ENCODE data around the gene TMOD2.
"Not testable (repeated sequence)": the region's sequence is repeated elsewhere in the genome, so short reads cannot be mapped to it uniquely, and the experiment has no call there.

The TMOD2 gene

DNA sequence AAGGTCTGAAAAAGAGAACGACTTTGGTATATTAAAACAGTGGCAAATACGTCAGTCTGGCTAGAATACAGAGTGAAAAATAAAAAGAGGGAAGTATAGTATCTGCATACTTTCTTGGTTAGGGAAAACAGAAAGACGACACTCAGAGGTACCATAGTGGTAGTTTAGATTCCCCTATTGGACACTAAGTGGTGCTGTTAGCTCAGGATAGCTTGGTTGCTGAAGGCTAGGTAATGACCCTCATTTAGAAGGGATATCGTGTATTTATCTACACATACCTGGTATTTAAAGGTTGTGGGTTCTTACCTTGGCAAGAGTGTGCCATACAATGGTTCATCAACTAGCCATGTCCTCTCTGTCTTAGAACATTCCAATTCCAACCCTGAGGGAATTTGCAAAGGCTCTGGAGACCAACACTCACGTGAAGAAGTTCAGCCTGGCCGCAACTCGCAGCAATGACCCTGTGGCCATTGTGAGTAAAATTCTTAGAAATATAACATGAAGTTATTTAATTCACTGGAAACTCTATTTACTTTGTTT, 31.0 kb downstream of the TMOD2 start:
- H4K20me1 ChIP-seq, result no peaks in the 10 kb centered on the region
- H3K27me3 ChIP-seq, result no peaks in the 10 kb centered on the region
- no peak overlapping the region for H3K4me3 ChIP-seq
- no peak overlapping the region for H3K9ac ChIP-seq
- H3K27ac ChIP-seq, result no peak overlapping the region
- H3K36me3 ChIP-seq, result peaks cover 54 to 91% (median 68%) of the 10 kb centered on the region in 11 experiments
- peaks cover 10 to 48% (median 38%) of the 10 kb centered on the region in 11 experiments for H3K9me3 ChIP-seq (replicated peaks in 1 of 11)
- no peak overlapping the region for H3K4me2 ChIP-seq
- H3K4me1 ChIP-seq, result no peaks in the 10 kb centered on the region
- TF ChIP-seq Cebpa-rat (IDR thresholded peaks at IDR 0.05), result no peak

DNA sequence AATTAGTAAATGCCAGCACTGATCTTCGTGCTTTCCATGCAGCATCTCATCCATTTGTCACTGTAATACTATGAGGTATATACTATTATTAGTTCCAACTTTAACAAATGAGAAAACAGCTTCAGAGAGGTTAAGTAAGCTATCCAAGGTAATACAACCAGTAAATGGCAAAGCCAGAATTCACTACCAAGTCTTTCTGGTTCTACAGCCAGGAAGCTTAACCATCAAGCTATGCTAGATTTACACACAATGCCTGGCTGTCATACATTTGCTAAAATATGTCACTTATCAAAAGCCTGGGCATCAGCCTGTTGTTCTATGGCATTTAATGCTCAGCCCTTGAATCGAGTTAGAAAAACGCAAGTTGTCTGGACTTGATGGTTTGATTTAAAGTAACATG, 32.6 kb downstream of the TMOD2 start:
- TF ChIP-seq Cebpa-rat (IDR thresholded peaks at IDR 0.05), result no peak
- no peaks in the 10 kb centered on the region for H3K27me3 ChIP-seq
- H4K20me1 ChIP-seq, result no peaks in the 10 kb centered on the region

DNA sequence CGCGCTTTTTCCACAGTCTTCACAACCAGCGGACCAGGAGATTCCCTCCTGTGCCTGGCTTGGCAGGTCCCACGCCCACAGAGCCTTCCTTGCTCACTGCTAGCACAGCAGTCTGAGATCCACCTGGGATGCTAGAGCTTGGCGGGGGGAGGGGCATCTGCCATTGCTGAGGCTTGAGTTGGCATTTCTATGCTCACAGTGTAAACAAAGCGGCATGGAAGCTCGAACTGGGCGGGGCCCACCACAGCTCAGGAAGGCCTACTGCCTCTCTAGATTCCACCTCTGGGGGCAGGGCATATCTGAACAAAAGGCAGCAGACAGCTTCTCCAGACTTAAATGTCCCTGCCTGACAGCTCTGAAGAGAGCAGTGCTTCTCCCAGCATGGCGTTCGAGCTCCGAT, 35.7 kb downstream of the TMOD2 start:
- H4K20me1 ChIP-seq, H3K27me3 ChIP-seq, H3K4me3 ChIP-seq, H3K27ac ChIP-seq, H3K4me1 ChIP-seq, H3K9ac ChIP-seq, H3K4me2 ChIP-seq: not testable (repeated sequence)
- Histone ChIP-seq H3K36me3 (peaks cover 41 to 61% (median 54%) of the 10 kb centered on the region in 11 experiments), H3K9me3 (replicated peaks in 1 of 11) (peaks cover 10 to 61% (median 39%) of the 10 kb centered on the region in 11 experiments)

More for the DNA sequence above, 32.6 kb downstream of the TMOD2 start:
- H3K4me3 ChIP-seq, result no peak overlapping the region
- H3K9ac ChIP-seq, result no peak overlapping the region
- no peak overlapping the region for H3K27ac ChIP-seq
- H3K4me1 ChIP-seq, result no peaks in the 10 kb centered on the region
- H3K9me3 ChIP-seq (replicated peaks in 1 of 11), result peaks cover 10 to 59% (median 41%) of the 10 kb centered on the region in 11 experiments
- H3K4me2 ChIP-seq, result no peak overlapping the region
- peaks cover 57 to 90% (median 73%) of the 10 kb centered on the region in 11 experiments for H3K36me3 ChIP-seq

DNA sequence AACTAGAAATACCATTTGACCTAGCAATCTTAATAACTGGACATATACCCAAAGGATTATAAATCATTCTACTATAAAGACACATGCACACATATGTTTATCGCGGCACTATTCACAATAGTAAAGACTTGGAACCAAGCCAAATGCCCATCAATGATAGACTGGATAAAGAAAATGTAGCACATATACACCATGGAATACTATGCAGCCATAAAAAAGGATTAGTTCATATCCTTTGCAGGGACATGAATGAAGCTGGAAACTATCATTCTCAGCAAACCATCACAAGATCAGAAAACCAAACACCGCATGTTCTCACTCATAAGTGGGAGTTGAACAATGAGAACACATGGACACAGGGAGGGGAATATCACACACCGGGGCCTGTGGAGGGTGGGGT, 41.1 kb downstream of the TMOD2 start:
- H3K27me3 ChIP-seq, H3K4me3 ChIP-seq, H3K9ac ChIP-seq, H4K20me1 ChIP-seq, H3K4me2 ChIP-seq, H3K4me1 ChIP-seq, H3K27ac ChIP-seq: not testable (repeated sequence)
- H3K9me3 ChIP-seq (replicated peaks in 1 of 11), result peaks cover 0 to 15% (median 4%) of the 10 kb centered on the region in 11 experiments; a peak in 15 of 22 replicates
- H3K36me3 ChIP-seq, result peaks cover 2 to 22% (median 5%) of the 10 kb centered on the region in 11 experiments; a peak in 19 of 22 replicates

DNA sequence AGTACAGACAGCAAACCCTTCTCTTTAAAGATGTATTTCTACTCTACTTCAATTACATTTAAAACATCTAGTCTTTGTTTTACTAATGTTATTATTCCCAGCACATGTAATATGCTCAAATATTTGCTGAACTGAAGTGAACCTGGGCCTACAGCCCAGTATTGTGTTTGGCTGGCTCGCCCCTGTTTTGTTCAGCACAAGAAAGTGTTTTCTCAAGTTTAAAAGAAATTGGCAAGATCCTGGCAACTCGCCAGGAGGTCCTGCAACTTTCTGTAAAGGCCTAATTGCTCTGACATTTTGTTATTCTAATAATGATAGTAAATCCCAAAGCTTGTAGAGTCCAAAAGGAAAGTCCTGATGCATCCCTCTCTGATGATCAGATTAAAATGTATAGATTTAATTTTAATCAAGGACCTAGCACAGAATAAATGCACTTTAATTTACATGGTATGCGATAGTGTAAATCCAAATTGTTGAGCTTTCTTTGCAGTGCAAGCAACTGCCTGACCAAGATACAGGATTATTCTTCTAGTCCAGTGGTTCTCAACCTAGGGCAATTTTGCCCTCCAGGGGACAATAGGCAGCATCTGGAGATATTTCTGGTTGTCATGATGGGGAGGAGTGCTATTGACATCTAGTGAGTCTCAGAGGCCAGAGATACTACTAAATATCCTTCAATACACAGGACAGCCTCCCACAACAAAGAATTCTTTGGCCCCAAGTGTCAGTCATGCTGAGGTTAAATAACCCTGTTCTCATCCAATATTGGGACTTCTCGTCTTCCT, 42.3 kb downstream of the TMOD2 start:
- Histone ChIP-seq H3K27me3 (no peaks in the 10 kb centered on the region), H3K9ac (no peak overlapping the region), H4K20me1 (no peaks in the 10 kb centered on the region), H3K4me2 (no peak overlapping the region), H3K9me3 (replicated peaks in 1 of 11) (0 out of 22 replicates have a peak, but pooled peaks cover 0 to 5% (median 0%) of the 10 kb centered on the region in 11 experiments), H3K27ac (no peak overlapping the region), H3K4me3 (no peak overlapping the region), H3K4me1 (peaks cover 0 to 7% (median 5%) of the 10 kb centered on the region in 10 experiments; a peak in 7 of 20 replicates), H3K36me3 (peaks cover 0 to 28% (median 7%) of the 10 kb centered on the region in 11 experiments; a peak in 12 of 22 replicates)
- no peak for TF ChIP-seq Cebpa-rat (IDR thresholded peaks at IDR 0.05)

DNA sequence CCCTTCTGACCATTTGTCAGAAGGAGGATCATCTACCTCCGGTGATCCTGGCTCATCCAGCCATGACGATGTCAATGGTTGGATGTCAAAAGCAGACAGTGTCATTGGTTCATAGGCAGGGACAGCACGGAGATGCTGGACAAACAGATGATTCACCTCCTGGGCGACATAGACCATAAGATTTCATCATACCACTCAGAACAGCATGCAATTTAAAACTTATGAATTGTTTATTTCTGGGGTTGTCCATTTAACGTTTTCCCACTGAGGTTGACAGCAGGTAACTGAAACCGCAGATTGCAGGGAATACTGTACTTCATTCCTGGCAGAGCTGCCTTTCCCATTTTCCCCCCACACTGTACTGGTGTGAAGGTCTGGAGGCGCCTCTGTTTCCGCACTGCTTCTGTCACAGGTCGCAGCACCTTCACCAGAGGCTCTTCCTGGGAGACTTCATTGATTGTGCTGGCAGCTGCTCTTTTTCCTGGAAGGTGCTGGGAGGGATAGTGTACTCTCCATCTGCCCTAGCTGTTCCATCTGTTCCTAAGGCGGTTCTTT, 45.5 kb downstream of the TMOD2 start:
- no peak overlapping the region for H3K4me3 ChIP-seq
- H3K4me1 ChIP-seq, result peaks cover 0 to 14% (median 8%) of the 10 kb centered on the region in 10 experiments; a peak in 7 of 20 replicates
- no peak overlapping the region for H3K4me2 ChIP-seq
- H4K20me1 ChIP-seq, result no peaks in the 10 kb centered on the region
- H3K9ac ChIP-seq, result no peak overlapping the region
- TF ChIP-seq Cebpa-rat (IDR thresholded peaks at IDR 0.05), result no peak
- no peak overlapping the region for H3K27ac ChIP-seq
- peaks cover 0 to 58% (median 18%) of the 10 kb centered on the region in 11 experiments; a peak in 15 of 22 replicates for H3K36me3 ChIP-seq
- H3K27me3 ChIP-seq, result no peaks in the 10 kb centered on the region
- H3K9me3 ChIP-seq (replicated peaks in 1 of 11), result 0 out of 22 replicates have a peak, but pooled peaks cover 0 to under 1% (median 0%) of the 10 kb centered on the region in 11 experiments

DNA sequence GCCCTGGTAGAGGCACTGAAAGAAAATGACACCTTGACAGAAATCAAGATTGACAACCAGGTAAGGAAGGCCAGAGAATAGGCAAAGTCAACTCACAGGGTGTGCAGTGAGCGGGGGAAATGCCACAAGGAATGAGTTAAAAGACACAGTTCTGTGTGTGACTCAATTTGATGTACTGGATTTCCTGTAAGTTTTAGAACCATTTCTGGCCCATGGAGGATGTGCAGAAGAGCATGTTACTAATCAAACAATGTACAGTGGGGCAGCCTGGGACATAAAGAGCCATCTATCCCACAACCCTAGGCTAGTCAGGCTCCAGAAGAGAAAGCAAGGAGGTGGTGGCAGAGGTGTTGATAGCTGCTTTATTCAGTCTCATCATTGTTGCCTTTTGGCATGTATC, 46.9 kb downstream of the TMOD2 start:
- no peak overlapping the region for H3K4me2 ChIP-seq
- no peaks in the 10 kb centered on the region for H3K9me3 ChIP-seq (replicated peaks in 1 of 11)
- H3K9ac ChIP-seq, result no peak overlapping the region
- no peaks in the 10 kb centered on the region for H3K27me3 ChIP-seq
- H3K27ac ChIP-seq, result no peak overlapping the region
- H3K4me3 ChIP-seq, result no peak overlapping the region
- no peaks in the 10 kb centered on the region for H4K20me1 ChIP-seq
- peaks cover 0 to 14% (median 8%) of the 10 kb centered on the region in 10 experiments; a peak in 7 of 20 replicates for H3K4me1 ChIP-seq
- H3K36me3 ChIP-seq, result peaks cover 0 to 66% (median 21%) of the 10 kb centered on the region in 11 experiments; a peak in 16 of 22 replicates
- no peak for TF ChIP-seq Cebpa-rat (IDR thresholded peaks at IDR 0.05)

DNA sequence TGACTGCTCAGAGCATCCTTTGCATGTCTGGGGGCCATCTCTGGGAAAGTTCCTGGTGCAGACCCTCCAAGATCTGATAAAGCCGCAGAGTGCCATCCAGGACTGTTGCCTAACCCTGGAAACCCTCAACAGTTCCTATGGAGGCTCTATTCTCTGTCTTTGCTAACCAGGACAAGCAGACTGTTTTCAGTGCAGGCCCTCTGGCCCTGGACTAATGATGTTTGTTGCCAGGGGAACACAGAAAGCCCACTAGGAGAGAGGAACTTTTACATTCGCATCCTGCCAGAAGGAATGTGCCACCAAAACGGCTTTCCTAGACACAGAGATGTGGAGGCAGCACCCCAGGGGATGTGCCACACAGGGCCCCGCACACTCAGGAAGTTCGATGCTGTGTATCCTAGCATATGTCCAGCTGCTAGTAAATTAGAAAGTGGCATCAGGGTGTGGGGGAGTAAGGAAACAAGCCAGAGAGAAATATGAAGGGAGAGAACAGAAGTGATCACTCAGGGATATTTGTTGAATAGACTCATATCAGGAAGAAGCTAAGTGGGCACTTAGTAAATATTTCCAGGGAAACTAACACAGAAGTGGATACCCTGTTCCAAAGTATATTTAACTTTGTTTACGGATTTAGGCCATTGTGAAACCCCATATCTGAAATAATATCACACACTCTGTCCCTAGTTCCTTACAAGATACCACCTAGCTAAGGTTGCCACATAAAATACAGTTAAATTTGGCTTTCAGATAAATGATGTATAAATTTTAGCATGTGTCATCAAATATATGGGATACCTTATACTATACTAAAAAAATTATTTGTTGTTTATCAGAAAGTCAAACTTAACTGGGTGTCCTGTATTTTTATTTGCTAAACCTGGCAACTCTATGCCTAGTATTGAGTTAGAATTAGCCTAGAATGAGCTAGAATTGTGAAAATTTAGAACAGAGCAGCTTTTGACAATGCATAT, 48.2 kb downstream of the TMOD2 start:
- H3K27me3 ChIP-seq, result no peaks in the 10 kb centered on the region
- no peak overlapping the region for H3K27ac ChIP-seq
- H3K9me3 ChIP-seq (replicated peaks in 1 of 11), result no peaks in the 10 kb centered on the region
- peaks cover 0 to 77% (median 24%) of the 10 kb centered on the region in 11 experiments; a peak in 17 of 22 replicates for H3K36me3 ChIP-seq
- H3K4me1 ChIP-seq, result peaks cover 0 to 14% (median 8%) of the 10 kb centered on the region in 10 experiments; a peak in 7 of 20 replicates
- no peak for TF ChIP-seq Cebpa-rat (IDR thresholded peaks at IDR 0.05)
- H4K20me1 ChIP-seq, result no peaks in the 10 kb centered on the region
- no peak overlapping the region for H3K4me3 ChIP-seq
- H3K4me2 ChIP-seq, result no peak overlapping the region
- no peak overlapping the region for H3K9ac ChIP-seq

Measured in BLaER1 treated with 17β-estradiol and CSF1 and Interleukin-3, amounts not matched to agents 10 nM and 100 nM (cell line).